Renal cortex interstitium (tissue), 15 donors: ENCODE results near the gene ADGRE1. TPM values are rescaled to one million over a fixed set of nuclear protein-coding genes. Genes with fewer than 3 reads are reported as not detected.

Experiments used
- DNase-seq, 11 donors: peaks; one replicate each; pipeline ENCODE4 v3.0.0-alpha.2; 2013; ENCODE audit warnings: low read depth in 9 of 11, low spot score in 4 of 11; ENCODE audit errors: extremely low read depth in 1 of 11
- long read RNA-seq, 16 experiments: transcript quantifications; one replicate each; lab custom pipeline, GENCODE V29; 2026
- polyA plus RNA-seq, 3 donors: library from polyadenylated mRNA; unstranded; fragments of 120-200 nt; gene quantifications; one replicate each; pipeline ENCODE4 v1.2.1, GENCODE V29; 2013; ENCODE audit not compliant: insufficient read length in 3 of 3

Gene ADGRE1, protein sequence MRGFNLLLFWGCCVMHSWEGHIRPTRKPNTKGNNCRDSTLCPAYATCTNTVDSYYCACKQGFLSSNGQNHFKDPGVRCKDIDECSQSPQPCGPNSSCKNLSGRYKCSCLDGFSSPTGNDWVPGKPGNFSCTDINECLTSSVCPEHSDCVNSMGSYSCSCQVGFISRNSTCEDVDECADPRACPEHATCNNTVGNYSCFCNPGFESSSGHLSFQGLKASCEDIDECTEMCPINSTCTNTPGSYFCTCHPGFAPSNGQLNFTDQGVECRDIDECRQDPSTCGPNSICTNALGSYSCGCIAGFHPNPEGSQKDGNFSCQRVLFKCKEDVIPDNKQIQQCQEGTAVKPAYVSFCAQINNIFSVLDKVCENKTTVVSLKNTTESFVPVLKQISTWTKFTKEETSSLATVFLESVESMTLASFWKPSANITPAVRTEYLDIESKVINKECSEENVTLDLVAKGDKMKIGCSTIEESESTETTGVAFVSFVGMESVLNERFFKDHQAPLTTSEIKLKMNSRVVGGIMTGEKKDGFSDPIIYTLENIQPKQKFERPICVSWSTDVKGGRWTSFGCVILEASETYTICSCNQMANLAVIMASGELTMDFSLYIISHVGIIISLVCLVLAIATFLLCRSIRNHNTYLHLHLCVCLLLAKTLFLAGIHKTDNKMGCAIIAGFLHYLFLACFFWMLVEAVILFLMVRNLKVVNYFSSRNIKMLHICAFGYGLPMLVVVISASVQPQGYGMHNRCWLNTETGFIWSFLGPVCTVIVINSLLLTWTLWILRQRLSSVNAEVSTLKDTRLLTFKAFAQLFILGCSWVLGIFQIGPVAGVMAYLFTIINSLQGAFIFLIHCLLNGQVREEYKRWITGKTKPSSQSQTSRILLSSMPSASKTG
- polyA plus RNA-seq: under 1 TPM; 0.04 to 0.44 (median 0.06) TPM
- long read RNA-seq, donor 1, partial matches to known transcripts: 0 of 1 reads
- long read RNA-seq, donor 1, other reads (novel, unspliced or antisense): 0 of 1 reads
- long read RNA-seq, donor 2: 0 reads
- long read RNA-seq, donor 3: 0 reads
- long read RNA-seq, donor 4: 0 reads
- long read RNA-seq, donor 5: 0 reads
- long read RNA-seq, donor 6: 0 reads
- long read RNA-seq, donor 7: 0 reads
- long read RNA-seq, donor 8: 0 reads
- long read RNA-seq, donor 9: 0 reads
- long read RNA-seq, donor 10: 0 reads
- long read RNA-seq, donor 11: 0 reads
- long read RNA-seq, donor 12: 0 reads
- long read RNA-seq, donor 13: 0 reads
- long read RNA-seq, donor 14: 0 reads
- long read RNA-seq, donor 15: 0 reads
- long read RNA-seq, donor 16: 0 reads

DNA sequence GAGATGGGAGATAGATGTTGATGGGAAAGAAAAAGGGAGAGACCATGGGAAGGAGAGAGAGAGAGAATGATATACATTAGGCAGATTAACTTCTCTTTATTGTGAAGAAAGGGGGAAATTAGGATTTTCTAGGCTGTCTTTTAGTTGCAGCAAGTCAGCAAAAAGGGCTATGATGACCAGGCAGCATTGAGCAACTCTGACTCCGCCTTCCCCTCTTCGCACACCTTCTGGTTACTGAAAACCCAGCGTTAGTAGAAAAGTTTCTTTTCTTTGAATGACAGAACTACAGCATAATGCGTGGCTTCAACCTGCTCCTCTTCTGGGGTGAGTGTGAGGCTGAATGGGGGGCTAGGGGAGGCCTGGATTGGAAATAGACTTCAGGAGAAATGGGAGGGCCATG lies at the start of gene ADGRE1:
TSS of gene ADGRE1 (plus strand) at position 264 of the 400 bp plus-strand sequence. CDS start at position 294, 30 bp downstream.
- no peak for DNase-seq

DNA sequence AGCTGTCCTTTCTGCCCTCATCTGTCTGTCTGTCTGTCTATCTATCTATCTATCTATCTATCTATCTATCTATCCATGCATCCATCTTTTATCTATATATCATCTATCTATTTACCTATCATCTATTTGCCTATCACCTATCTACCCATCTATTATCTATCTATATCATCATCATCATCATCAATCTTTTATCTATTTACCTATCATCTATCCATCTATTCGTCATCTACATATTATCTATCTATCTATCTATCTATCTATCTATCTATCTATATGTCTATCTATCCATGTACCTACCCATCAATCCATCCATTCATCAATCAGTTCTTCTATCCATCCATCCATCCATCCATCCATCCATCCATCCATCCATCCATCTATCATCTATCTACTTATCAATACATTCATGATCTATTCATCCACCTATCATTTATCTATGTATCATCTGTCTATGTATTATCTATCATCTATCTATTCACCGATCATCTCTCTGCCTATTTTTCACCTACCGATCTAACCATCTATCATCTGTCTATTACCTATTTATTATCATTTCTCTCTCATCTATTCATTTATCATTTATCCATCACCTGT lies 49.2 kb upstream of the ADGRE1 start:
- DNase-seq: no peak

DNA sequence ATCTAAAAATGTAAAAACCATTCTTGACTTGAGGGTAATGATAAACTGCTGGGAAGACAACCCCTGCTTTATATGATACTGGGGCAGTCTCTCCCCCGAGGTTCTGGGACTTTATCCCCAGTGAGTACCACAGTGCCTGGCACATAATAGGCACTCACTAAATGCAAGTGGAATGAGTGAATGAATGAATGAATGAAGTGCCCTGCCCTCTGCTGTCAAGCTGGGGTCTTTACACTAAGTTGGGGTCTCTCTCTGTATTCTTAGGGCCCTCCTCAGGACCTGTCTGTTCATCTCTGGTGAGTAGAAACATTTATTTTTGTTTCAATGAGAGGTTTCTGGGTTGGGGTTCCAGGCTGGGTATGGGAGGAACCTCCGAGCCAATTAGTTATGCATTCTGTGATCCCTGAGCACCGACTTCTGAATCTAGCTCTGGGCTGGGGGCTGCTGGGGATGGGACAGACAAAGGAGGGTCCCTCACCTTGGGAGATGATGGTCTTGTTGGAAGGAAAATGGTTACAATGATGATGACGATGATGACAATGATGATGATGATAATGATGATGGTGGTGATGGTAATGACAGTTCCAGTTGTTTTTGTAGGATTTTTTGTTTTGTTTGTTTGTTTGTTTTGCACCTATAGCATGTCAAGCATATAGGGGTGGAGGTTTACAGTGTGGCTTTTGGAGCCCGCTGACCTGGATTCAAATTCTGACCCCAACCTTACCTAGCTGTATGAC lies 44.3 kb upstream of the ADGRE1 start:
- no peak for DNase-seq

DNA sequence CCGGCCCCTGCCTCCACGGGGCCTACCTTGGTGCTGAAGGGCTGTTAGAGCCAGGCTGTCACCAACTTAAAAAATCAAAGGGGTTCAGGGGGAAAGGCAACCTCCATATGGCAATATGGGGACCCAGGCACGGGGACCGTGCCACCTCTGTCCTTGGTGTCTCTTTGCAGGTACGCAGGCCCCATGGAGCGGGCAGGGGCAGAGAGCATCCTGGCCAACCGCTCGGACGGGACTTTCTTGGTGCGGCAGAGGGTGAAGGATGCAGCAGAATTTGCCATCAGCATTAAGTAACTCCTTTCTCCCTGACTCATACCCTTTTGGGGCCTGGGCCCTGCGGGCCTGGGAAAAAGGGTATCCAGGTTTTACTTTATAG lies 39.6 kb upstream of the ADGRE1 start:
- DNase-seq: no peak

DNA sequence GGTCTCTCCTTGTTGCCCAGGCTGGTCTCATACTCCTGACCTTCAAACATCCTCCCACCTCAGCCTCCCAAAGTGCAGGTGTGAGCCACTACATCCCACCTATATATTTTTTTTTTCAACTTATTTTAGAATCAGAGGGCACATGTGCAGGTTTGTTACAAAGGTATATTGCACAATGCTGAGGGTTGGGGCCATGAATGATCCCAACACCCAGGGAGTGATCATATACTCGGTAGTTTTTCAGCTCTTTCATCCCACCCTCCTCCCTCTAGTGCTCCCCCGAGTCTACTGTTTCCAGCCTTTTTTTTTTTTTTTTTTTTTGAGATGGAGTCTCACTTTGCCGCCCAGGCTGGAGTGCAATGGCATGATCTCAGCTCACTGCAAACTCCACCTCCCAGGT lies 38.4 kb upstream of the ADGRE1 start:
- no peak for DNase-seq

DNA sequence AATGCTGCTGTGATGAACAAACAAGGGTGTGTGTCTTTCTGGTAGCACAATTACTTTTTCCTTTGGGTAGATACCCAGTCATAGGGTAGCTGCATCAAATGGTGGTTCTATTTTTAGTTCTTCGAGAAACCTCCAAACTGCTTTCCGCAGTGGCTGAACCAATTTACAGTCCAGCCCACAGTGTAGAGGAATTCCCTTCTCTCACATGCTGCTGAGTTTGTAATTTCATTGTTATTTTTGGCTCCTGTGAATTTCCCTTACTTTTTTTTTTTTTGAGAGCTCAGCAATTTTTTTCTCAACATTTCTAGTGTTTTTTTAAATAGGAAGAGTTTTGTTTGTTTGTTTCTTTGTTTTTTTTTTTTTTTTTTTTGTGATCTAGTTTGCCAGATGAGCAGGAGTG lies 37.5 kb upstream of the ADGRE1 start:
- DNase-seq: peak in 4 of 11 donors; percentile 11 to 29 (median 16)

DNA sequence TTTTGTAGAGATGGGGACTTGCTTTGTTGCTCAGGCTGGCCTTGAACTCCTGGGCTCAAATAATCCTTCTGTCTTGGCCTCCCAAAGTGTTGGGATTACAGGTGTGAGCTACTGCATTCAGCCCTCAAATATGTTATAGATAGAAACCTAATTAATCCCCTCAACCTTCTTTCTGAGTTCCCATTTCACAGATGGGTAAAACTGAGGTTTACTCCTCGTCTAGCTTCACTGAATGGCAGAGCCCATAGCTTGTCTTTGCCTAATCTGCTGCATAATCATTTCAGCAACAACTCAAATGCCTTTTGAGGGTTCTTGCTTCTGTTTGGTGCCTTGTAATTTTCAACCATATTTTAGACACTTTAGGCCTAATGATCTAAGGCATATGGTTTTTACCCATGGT lies 36.0 kb upstream of the ADGRE1 start:
- no peak for DNase-seq

DNA sequence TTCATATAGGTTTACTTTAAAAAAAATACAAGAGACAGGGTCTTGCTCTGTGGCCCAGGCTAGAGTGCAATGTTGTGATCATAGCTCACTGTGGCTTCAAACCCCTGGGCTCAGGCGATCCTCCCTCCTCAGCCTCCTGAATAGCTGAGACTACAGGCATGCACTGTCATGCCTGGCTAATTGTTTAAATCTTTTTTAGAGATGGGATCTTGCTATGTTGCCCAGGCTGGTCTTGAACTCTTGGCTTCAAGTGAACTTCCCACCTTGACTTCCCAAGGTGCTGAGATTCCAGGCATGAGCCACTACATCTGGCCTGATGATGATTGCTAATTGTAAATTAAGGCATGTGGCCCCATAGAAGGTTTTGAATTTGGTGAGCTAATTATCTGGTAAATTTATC lies 35.4 kb upstream of the ADGRE1 start:
- DNase-seq: no peak

DNA sequence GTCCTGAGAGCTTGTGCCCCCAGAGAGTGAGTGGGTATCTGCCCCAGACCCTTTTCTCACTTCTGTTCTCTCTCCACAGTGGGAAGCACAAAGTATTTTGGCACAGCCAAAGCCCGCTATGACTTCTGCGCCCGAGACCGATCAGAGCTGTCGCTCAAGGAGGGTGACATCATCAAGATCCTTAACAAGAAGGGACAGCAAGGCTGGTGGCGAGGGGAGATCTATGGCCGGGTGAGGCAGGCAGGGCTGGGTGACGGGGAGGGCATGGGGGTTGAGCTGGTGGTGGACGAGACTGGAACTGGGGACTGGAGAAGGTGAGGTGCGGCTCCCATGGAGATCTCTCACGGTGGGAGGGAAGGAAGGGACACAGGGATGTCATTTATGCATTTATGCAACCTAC lies 33.5 kb upstream of the ADGRE1 start:
- no peak for DNase-seq

DNA sequence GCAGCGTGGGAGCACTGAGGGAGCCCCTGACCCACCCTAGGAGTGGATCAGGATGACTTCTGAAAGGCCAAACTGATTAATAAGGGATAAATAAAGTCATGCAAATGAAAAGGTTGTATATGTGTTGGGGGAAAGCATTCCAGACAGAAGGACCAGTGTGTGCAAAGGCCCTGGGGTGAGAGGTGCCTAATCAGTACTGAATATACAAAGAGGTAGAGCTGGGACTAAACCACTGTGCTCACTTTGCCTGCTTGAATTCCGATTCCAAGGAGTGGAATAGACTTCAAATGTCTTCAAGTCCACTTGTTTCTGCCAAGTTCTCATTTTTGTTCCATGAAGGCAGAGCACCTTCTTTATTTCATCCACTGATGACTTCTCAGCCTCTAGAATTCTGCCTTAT lies 32.6 kb upstream of the ADGRE1 start:
- no peak for DNase-seq

DNA sequence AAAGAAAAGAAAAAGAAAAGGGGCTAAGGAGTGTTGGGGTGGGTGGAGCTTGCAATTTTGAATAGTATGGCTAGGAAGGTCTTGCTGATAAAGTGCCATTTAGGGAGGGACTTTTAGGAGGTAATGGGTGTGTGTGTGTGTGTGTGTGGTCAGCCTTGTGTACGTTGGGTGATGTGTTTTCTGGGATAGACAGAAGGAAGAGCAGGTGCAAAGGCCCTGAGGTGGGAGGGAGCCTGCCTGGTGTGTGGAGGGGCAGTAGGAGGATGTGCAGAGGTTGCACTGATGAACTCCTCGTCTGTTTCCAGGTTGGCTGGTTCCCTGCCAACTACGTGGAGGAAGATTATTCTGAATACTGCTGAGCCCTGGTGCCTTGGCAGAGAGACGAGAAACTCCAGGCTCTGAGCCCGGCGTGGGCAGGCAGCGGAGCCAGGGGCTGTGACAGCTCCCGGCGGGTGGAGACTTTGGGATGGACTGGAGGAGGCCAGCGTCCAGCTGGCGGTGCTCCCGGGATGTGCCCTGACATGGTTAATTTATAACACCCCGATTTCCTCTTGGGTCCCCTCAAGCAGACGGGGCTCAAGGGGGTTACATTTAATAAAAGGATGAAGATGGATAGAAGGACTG lies 30.5 kb upstream of the ADGRE1 start:
- DNase-seq: no peak

DNA sequence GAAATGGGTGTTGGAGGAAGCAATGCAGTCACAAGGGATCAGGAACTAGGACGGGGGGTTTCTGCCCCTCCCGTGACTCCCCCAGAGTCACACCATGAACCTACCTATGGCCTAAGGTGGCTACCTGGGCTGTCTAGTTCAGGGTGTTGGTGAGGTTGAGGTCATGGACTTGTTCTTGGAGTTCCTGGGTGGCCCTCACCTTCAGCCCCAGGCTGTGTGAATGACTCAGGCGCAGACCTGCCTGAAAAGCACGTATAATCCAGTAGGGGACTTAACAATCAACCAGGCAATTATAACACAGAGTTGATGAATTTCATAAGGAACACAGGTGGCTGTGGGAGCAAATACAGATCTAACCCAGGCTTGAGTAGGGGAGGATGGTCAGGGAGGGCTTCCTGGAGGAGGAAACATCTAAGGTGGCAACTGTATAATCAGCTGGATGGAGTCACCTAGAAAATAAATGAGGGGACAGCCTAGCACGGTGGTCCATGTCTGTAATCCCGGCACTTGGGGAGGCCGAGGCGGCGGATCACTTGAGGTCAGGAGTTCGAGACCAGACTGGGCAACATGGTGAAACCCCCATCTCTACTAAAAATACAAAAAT lies 25.6 kb upstream of the ADGRE1 start:
- no peak for DNase-seq

DNA sequence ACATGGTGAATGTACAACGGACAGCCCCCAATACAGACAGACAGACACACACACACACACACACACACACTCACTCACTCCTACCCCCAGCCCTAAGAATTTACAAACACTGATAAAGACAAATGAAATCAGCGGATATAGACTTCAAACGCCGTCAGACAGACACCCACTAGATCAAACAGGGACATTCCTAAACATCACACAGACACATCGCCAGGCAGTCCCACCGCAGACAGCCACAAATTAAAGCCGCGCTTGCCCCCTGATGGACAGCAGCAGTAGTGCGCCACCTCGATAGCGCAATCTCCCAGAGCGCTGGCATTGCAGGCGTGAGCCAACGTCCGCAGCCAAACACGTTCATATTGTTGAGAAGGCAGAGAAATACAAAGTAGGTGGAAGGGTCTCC lies 24.7 kb upstream of the ADGRE1 start:
- DNase-seq: peak; percentile 35 to 75 (median 61)

DNA sequence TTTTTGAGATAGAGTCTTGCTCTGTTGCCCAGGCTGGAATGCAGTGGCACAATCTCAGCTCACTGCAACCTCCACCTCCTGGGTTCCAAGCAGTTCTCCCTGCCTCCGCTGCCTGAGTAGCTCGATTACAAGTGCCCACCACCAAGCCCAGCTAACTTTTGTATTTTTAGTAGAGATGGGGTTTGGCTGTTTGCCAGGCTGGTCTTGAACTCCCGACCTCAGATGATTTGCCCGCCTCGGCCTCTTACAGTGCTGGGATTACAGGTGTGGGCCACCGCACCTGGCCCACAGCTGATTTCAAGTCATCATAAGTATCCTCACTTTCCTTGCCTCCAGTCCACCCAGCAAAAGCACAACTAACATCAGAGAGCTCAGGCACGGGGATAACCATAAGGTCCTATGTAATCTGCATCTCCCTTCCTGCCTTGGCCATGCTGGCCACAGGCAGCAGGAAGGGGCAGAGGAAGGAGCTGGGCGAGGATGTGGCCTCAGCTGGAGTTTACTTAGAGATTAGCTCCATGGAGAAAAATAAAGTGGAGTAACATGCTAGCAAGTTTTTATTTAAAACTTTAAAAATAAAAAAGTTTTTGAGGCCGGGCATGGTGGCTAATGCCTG lies 22.9 kb upstream of the ADGRE1 start:
- no peak for DNase-seq

DNA sequence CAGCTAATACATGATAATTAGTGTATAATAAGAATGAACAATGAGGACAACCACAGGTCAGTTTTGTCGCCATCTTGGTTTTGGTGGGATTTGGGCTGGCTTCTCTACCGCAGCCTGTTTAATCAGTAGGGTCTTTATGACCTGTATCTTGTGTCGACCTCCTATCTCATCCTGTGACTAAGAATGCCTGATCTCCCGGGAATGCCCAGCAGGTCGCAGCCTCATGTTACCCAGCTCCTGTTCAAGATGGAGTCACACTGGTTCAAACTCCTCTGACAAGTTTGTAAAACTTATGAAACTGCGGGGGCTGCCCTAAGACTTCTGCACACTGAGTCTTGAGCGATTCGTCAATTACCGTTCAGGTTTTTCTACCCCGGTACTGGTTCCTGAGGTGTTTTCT lies 21.5 kb upstream of the ADGRE1 start:
- DNase-seq: no peak

DNA sequence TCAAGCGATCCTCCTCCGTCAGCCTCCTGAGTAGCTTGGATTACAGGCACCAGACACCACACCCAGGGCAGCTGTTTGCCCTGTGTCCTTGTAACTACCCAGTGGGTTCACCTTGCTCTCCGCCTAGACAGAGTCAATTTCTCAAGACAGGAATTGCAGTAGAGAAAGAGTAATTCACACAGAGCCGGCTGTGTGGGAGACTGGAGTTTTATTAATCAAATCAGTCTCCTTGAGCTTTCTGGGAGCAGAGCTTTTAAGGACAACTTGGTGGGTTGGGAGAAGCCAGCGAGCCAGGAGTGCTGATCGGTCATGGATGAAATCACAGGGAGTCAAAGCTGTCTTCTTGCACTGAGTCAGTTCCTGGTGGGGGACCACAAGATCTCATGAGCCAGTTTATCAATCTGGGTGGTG lies 20.6 kb upstream of the ADGRE1 start:
- DNase-seq: no peak

DNA sequence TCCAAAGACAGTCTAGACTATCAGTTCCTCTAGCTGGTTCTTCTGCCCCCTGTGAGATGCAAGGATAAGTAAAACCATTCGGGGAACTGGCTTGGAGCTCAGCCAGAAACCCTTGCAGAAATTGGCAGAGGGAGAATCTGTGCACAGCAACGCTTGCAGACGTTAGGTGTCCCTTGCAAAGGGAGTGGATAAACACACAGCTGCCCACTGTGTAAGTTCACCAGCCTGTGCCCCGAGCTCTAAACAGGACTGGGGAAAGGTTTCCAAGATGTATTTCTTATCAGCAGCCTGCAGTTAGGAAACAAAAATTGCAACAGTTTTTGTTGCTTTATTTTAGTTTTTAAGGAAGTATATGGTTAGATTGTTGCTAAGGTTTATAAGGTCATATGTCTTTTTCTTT lies 19.0 kb upstream of the ADGRE1 start:
- no peak for DNase-seq
